NCI-H526 (cell line): ENCODE data around the gene DDX49.
"Not testable (repeated sequence)": the region's sequence is repeated elsewhere in the genome, so short reads cannot be mapped to it uniquely, and the experiment has no call there.

Experiments
- DNase-seq, 2 experiments: peaks; one replicate each; lab custom pipeline; 2025; lab: John Stamatoyannopoulos, UW

Gene DDX49

DNA sequence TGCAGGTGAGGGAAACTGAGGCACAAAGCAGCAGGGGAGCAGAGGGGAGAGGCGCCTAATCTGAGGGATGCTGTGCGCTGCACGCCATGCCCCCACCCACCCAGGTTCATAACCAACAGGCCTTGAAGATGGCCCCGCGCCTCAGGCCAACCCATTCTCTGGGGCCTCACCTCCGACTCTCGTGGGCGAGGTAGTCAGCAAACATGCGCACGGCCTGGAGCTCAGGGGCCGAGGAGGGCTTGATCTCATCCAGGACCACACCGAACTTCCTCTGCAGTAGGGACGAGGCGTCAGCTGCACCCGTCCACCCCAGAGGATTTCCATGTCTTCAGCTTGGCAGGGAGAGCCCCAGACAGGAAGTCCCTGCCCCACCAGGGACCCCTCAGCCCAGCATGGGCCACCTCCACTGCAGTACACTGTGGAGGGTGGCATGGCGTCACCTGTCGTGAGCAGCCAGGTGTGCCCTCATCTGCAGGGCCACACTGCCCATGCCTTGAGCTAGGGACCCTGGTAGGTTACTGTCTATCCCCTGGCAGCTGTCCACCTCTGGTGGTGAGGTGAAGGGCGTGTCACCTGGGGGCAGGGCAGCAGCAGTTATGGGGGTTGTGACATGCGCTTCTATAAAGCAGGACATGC lies 8.6 kb upstream of the DDX49 start:
- DNase-seq: no peak

DNA sequence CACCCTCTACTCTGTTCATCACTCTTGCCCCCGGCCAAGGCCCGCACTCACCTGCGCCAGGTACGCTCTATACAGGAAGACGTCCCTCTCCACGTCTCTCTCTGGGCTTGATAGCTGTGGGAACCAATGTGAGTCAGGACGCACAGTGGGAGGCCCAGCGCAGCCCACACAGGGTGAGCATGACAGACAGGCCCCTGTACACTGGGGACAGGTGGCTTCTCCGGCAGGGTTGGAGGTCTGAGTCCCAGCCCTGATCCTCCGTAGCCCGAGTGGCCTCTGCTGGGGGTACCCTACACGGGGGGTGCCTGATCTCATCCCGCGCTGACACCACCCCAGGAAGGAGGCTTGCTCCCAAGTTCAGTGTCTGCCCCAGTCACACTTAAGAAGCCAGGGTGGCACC lies 6.6 kb upstream of the DDX49 start:
- no peak for DNase-seq

DNA sequence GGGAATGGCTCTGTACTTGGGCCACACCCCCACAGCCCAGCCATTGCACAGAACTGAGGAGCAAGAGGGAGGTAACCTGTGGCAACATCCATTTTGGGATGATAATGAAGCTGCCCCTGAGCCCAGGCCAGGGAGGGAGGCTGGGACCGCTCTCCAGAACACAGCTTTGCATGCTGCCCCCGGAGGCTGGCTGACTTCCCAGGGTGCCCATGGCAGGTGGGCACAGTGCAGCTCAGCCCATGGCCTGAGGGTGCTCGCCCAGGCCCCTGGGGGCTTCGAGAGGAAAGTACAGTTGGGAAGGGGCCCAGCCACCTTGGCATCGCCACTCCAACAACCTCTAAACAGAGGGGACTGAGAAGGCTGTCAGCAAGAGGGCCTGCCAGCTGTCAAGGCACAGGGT lies 6.0 kb upstream of the DDX49 start:
- no peak for DNase-seq

DNA sequence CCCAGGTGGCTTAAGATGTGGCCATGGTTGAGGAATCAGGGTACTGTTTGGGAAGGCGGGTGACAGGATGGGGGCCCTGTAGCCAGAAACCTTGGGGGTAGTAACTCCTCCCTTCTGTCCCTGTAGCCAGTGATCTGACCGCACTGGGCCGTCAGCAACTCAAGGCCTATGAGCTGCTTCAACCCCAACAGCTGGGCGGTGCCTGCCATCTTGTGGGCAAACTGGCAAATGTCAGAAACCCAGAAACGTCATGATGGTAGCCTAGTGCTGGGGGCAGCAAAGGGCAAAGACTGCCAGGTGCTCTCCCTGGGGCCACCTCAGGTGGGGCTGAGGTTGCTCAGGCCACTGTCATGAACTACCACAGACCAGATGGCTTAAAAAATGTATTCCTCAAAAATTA lies 3.9 kb upstream of the DDX49 start:
- DNase-seq: peak in 1 of 2 experiments; percentile 49

DNA sequence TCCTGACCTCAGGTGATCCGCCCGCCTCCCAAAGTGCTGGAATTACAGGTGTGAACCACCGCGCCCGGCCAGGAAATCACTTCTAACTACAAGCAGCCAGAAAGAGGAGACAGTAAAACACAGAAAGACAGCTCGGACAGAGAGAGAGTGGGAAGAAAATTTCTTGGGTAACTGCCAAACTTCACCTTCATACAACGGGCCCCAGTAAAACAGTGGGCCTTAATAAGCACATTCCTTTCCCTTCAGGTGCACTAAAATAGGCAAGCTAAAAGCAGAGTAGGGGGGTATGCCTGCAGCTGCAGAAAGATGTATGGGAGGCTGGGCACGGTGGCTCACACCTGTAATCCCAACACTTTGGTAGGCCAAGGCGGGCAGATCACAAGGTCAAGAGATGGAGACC lies 1.9 kb upstream of the DDX49 start:
- not testable (repeated sequence) for DNase-seq

DNA sequence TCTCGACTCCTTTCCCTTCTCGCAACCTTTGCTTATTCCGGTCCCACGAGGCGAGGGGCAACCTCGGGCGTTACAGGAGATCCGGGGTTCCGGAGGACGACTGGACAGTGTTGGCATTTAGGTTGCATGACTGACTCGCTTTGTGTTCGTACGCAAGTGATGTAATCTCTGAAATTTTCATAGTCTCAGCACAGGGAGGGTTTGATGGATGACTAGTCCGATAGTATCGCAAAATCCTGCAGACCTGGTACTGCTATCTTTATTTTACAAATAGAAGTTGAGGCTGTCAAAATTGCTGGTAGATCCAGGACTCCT lies 342 bp downstream of the DDX49 start:
- no peak for DNase-seq

DNA sequence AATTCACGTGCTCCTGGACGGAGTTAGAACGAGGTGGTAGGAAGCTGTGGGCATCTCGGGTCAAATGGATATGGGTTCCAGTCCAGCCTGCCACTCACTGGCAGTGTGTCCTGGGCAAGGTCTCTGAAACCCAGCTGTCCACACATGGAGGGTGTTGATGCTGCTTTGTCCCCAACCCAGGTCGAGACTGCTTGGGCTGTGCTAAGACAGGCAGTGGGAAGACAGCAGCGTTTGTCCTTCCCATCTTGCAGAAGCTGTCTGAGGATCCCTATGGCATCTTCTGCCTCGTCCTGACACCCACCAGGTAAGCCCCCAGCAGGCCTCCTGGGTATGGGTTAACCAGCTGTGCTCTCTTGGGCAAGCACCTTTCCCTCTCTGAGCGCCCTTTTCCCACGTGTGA lies 885 bp downstream of the DDX49 start:
- DNase-seq: no peak

DNA sequence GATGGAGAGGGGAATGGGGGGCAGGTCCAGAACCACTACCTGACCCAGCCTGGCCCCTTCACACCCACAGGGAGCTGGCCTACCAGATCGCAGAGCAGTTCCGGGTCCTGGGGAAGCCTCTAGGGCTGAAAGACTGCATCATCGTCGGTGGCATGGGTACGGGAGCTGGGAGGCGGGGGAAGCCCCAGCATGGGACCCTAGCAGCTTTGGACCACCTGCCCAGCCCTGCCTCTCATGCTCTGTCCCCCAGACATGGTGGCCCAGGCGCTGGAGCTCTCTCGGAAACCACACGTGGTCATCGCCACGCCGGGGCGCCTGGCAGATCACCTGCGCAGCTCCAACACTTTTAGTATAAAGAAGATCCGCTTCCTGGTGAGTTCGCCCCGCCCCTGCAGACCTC lies 2.1 kb downstream of the DDX49 start:
- no peak for DNase-seq

DNA sequence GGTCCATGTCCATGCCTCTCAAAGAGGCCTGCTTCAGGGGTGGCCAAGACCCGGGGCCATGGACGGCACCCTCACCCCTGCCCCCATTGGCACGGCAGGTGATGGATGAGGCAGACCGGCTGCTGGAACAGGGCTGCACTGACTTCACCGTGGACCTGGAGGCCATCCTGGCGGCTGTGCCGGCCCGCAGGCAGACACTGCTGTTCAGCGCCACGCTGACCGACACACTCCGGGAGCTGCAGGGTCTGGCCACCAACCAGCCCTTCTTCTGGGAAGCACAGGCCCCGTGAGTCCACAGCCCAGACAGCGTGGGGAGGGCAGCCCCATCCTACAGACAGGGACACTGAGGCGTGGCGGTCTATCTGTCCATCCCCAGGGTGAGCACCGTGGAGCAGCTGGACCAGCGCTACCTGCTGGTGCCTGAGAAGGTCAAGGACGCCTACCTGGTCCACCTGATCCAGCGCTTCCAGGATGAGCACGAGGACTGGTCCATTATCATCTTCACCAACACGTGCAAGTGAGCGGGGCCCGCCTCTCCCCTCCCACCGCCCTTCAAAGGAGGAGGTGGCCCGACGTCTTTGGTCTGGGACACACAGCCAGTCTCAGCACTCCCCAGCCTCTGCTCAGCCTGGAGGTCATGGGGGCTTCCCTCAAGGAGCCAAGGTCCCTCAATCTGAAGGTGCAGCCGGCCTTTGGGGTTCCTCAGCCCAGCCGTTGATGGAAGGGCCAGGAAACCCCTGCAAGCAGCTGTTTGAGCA lies 2.9 kb downstream of the DDX49 start:
- DNase-seq: no peak

DNA sequence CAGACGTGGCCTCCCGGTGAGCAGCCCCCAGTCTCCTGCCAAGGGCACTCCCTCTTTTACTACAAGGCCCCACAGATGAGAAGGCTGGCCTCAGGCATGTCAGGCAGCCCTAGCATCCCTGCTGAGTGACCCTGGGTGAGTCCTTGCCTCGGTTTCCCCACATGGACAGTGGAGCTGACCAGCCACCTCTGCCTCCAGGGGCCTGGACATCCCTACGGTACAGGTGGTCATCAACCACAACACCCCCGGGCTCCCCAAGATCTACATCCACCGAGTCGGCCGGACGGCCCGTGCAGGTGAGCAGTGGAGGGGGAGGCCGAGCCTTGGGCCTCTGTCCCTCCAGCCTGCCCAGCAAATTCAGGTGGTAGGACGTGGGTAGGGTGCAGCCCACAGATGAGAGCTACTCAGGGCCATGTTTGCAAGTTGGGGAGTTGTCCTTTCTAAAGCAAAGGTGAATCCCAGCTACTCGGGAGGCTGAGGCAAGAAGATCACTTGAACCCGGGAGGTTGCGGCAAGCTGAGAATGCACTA lies 5.2 kb downstream of the DDX49 start:
- DNase-seq: no peak

DNA sequence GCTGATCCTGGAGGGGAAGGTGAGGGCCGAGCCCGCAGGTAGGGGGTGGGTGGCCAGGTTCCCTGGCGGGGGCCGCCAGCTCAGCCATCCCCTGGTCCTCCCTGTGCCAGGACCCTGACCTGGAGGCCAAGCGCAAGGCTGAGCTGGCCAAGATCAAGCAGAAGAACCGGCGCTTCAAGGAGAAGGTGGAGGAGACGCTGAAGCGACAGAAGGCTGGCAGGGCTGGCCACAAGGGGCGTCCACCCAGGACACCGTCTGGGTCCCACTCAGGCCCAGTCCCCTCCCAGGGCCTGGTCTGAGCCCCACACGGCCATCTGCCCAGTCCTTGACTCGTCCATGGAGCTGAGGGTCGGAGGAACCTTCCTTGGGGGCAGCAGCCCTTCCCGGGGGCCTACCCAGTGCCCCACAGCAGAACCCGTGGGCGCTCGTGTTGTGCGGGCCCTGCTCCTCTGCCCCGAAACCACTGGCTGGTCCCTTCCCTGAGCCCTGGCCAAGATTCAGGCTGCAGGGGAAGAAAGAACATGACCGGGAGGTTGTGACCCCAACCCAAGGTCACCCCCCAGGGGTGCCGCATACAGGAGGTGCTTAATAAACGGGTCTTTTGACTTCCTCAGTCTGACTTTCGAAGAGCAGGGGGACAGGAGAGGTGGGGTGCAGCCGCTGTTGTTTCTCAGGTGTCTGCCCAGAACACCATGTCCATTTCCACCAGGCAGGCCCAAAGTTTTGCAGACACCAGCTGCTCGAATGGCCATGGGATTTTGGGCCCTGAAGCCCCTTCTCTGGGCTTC lies 8.7 kb downstream of the DDX49 start:
- DNase-seq: no peak

DNA sequence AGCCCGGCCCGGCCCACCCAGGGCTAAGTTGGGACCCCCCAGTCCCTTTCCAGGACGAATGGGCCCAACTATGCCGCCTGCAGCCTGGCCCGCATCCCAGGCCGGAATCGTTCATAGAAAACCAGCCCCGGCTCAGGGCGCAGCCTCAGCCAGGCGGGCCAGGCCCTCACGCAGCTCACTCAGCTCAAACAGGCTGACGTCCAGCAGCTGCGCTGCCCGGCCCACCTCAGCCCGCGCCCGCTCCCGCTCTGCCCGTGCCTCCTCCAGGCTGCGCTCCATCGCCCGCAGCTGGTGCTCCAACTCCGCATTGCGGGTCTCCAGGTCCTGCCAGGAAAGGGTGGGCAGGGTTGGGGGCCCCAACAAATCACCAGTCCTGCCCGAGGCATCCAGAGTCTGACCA lies 9.8 kb downstream of the DDX49 start:
- no peak for DNase-seq

DNA sequence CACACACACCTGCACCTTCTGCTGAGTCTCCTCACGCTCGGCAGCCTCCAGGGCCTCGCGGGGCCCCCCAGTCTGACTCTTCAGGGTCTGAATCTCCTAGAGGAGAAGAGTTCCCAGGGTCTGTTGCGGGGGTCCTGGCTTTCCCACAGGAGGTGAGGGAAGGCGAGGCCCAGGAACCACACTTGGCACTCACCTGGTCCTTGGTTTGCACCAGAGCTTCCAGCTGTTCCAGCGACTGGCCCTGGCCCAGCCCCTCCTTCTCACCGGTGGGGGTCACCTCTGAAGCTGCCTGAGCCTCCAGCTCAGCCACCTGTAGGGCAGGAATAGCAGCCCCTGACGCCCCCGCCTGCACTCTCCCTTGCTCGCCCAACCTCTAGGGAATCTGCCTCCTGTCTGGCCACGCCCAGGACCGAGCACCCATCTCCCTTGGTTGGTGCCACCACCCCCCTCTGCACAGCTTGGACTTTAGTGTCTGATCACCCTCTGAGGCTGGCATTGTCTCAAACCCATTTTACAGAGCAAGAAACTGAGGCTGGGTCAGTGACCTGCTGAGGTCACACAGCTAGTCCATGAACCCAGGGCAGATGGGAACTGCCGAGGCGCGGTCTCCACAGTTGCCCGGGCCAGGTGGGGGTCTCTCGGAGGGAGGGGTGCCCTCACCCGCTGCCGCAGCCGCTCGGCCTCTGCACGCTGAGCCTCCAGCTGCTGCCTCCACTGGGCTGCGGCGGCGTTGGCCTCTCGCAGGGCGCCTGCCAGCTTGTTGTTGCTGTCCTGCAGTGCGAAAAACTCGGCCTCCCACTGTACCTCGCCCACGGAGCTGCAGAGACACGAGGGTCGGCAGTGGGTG lies 12.0 kb downstream of the DDX49 start:
- no peak for DNase-seq

DNA sequence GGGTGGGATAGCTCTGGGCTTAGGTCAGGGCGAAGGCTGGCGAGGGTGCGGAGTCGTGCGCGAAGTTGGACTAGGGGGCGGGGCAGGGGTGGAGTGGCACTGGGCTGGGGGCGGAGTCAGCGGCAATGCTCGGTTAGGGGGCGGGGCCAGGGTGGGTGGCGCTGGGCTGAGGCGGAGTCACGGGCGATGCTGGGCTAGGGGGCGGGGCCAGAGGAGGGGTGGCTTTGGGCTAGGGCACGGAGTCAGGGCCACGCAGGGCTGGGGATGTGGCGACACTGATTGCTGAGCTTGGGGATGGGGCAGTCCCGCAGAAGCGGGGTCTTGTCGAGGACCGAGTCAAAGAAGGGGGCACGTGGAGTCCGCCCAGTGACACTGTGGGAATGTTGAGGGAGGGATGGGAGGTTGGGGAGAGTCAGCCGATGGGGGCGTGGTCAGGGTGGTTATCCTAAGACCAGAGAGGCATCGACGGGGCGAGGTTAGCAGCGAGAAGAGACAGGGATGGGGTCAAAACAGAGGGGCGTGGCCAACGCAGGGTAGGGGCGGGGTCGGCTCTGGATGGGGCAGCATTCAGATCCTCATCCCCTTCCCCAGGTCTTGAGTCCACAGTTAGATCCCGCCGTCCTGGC lies 12.8 kb downstream of the DDX49 start:
- peak; percentile 47 to 85 for DNase-seq

DNA sequence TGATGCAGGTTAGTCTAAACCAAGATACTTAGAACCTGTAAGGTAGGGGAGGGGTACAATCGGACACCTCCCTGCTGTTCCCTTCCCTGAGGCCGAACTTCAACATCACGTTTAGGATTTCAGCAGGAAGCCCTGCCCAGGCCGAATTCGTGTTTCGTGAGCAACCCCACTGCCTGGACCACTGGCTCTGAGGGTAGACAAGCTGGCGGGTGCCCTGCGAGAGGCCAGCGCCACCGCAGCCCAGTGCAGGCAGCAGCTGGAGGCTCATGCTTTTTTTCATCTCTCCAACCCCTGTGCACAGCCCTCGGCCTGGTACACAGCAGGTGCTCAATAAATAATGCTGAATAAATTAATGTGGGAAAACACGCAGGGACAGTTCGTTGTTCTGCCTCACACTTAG lies 13.8 kb downstream of the DDX49 start:
- no peak for DNase-seq

DNA sequence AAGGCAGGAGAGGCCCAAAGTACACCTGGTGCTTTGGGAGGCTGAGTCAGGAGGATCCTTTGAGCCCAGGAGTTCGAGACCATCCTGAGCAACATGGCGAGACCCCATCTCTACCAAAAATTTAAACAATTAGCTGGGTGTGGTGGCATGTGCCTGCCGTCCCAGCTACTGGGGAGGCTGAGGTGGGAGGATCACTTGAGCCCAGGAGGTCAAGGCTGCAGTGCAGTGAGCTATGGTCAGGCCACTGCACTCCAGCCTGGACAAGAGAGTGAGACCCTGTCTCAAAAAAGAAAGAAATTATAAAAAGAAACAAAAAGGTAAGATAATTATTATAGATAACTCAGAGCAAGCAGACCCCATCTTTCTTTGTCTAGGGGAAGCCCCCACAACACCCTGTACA lies 19.6 kb downstream of the DDX49 start:
- DNase-seq: no peak

DNA sequence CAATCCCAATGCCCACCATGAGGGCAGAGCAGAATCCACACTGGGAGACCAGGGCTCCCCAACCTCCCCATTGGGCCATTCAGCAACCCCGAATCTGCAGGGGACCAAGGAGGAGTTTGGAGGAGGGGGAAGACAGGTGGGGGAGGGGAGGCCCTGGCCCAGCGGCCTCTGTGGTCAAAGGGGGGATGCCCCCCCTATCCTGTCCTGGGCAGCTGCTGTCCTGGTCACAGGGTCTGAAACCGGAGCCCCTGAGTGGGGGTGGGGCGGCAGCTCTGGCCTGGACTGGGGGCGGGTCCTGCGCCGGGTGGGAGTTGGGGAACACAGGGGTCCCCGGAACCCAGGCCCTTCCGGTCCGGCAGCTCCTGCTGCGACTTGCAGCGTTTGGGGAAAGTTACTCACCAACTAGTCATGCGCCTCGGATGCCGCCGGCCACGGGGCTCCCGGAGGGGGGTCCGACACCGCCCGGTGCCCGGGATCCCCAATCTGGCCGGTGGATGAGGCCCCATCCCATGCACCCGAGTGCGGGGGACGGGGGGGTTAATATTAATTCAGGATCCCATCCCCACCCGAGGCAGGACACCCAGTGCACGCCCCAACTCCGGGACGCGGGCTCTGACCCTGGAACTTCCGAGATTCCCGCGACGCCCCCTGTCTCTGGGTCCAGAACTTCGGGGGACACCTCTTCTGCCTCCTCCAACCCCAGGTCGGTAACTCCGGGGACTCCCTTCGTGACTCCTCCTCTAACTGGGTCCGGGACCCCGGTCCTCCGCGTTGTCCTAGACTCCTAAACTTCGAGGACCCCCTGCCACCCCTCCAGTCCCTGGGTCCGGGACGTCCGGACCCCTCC lies 20.6 kb downstream of the DDX49 start:
- DNase-seq: no peak

DNA sequence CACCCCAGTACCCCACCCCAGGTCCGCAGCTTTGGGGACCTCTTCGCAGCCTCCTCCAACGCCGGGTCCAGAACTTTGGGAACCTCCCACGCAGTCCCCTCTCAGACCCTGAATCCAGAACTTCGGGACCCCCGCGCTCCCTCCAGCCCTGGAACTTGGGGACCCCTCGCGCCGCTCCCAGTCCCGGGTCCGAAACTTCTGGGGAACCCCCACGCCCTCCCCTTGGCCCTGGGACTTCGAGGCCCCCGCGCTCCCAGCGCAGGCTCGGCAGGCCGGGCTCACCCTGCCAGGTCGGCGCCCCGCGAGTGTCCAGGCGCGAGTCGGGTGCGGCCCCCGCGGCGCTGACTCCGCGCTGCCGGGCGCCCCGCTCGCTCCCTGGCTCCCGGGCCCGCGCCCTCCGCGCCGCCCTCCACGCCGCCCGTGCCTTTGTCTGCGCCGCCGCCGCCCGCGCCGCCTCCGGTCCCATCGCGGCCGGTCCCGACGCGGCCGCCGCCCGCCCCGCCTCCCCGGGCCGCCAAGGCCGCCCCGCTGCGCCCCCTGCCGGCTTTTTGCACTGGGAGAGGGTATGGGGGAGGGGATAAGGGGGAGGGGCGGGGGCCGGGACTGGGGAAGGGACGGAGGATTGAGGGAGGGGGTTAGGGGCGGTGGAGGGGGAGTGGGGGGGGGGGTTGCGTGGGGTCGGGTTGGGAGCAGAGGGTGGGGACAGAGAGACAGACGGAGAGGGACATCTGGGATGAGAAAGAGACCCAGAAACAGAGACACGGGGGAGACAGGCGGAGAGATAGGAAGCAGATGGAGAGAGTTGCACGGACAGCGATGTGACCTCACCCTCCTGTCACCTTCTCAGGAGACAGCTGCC lies 21.5 kb downstream of the DDX49 start, which contains the start of gene HOMER3:
Gene HOMER3 (minus strand): TSS at position 449 of the 859 bp plus-strand sequence. CDS start 2,235 bp downstream, outside the sequence.
- peak in 1 of 2 experiments; percentile 55 for DNase-seq

DNA sequence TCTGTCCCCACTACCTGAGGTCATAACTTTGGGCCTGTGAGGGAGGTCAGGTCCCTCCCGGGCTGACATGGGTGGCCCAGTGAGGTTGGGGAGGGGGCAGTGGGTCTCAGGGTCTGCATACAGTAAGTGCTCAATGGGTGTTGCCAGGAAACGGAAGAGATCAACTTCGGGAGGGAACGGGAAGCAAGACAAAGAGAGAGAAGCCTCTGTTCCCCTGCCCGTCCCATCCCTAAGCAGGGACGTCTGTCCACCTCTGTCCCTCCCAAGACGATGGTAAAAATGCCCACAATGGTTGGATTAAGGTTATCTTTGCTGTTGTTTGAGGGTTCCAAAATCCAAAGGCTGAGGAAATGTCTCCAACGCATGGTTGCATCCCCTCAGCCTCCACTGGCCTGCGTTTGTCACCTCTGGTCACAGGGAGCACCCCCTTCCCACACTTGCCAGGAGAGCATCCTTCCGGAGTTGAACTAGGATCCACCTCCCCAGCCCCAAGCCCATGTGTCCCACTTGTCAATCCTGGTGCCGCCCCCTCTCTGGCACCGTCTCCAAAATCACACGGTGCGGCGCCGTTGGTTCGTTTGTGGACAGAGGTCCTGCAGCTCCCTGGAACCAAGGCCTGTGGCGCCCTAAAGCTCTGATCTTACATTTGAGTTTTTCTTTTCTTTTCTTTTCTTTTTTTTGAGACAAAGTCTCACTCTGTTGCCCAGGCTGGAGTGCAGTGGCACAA lies 22.3 kb downstream of the DDX49 start:
- DNase-seq: no peak
